ENCODE measurements around the gene SLC35F1.
"Not testable (repeated sequence)": the region's sequence is repeated elsewhere in the genome, so short reads cannot be mapped to it uniquely, and the experiment has no call there.

Gene SLC35F1

GRCh38 chr6:117955684-117956256, 48.7 kb downstream of the SLC35F1 start:
- CTCF ChIA-PET: no interaction called here
- no peak overlapping the region for H3K4me3 ChIP-seq (ENCODE audit: low read depth, low read length)
- POLR2A ChIA-PET: no interaction called here
- no peak for DNase-seq (ENCODE audit: low read depth, low spot score)
- TF ChIP-seq CTCF (IDR thresholded peaks at IDR 0.05; ENCODE audit: insufficient read depth, low read length, missing control alignments): no peak

DNA sequence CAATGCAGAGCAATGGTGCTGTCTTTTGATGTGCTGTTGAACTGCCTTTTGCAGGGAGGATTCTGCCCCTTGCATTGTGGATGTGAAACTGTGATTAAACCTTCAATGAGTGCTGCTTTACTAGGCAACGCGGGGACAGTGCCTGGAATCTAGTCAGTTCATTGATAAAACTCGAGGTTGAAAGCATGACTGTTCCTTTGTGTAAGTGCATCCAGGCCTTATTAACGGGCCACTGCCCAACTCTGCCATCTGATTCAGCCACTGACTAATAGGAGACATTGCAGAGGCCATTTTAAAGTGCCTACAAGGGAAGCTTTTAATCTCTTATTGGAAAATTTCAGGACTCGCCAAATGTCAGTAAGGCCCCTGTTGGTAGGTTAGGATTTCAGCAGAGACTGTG, 49.3 kb downstream of the SLC35F1 start:
- no peak for DNase-seq (ENCODE audit: low read depth, low spot score)
- H3K4me3 ChIP-seq (ENCODE audit: low read depth, low read length): no peak overlapping the region
- no peak for TF ChIP-seq CTCF (IDR thresholded peaks at IDR 0.05; ENCODE audit: insufficient read depth, low read length, missing control alignments)
- ChIA-PET CTCF (no interaction called here), POLR2A (no interaction called here)

DNA sequence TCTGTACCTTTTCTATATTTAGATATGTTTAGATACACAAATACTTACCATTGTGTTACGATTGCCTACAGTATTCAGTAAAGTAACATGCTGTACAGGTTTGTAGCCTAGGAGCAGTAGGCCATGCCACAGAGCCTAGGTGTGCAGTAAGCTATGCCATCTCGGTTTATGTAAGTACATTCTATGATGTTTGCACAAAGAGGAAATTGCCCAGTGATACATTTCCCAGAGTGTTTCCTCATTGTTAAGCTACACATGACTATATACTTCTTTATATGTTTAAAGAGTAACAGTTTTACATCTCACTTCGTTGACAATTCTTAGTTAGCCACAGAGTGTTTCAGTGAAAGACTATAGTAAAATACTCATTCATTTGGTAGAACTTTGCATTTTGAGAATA, 51.5 kb downstream of the SLC35F1 start:
- ChIA-PET CTCF (no interaction called here), POLR2A (no interaction called here)
- no peak overlapping the region for H3K4me3 ChIP-seq (ENCODE audit: low read depth, low read length)
- no peak for TF ChIP-seq CTCF (IDR thresholded peaks at IDR 0.05; ENCODE audit: insufficient read depth, low read length, missing control alignments)
- no peak for DNase-seq (ENCODE audit: low read depth, low spot score)

DNA sequence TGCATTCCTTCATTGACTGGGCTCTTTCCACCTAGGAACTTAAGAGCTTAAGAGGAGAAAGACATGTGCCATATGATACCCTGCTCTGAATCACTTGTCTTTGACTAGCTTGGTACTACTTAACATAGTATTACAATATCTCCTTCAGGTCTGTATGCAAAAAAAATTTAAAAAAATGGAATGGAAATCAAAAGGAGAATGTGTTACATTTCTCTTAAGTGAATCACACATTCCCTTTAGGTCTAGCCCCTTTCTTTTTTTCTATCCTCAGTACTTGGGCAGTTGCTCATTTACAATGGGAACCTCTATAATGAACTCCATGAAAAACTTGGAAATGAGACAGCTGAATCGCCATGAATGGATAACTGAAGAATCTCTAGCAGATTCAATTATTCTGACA, 53.8 kb downstream of the SLC35F1 start:
- TF ChIP-seq CTCF (IDR thresholded peaks at IDR 0.05; ENCODE audit: insufficient read depth, low read length, missing control alignments): no peak
- CTCF ChIA-PET: no interaction called here
- POLR2A ChIA-PET: no interaction called here

GRCh38 chr6:117961301-117961700, 54.2 kb downstream of the SLC35F1 start:
- no peak for TF ChIP-seq CTCF (IDR thresholded peaks at IDR 0.05; ENCODE audit: insufficient read depth, low read length, missing control alignments)
- ChIA-PET POLR2A (no interaction called here), CTCF (no interaction called here)
- DNase-seq (ENCODE audit: low read depth, low spot score): no peak
- no peak overlapping the region for H3K4me3 ChIP-seq (ENCODE audit: low read depth, low read length)

More for the DNA sequence above, 53.8 kb downstream of the SLC35F1 start:
- no peak for DNase-seq (ENCODE audit: low read depth, low spot score)
- H3K4me3 ChIP-seq (ENCODE audit: low read depth, low read length): no peak overlapping the region

DNA sequence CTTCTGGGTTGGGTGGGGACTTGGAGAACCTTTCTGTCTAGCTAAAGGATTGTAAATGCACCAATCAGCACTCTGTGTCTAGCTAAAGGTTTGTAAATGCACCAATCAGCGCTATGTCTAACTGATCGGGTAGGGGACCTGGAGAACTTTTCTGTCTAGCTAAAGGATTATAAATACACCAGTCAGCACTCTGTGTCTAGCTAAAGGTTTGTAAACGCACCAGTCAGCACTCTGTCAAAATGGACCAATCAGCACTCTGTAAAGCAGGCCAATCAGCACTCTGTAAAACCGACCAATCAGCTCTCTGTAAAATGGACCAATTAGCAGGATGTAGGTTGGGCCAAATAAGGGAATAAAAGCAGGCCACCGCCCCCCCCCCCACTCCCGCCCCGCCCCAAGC, 58.7 kb downstream of the SLC35F1 start:
- H3K4me3 ChIP-seq (ENCODE audit: low read depth, low read length); DNase-seq (ENCODE audit: low read depth, low spot score); POLR2A ChIA-PET: not testable (repeated sequence)
- CTCF ChIA-PET: interaction anchor here (0.9 kb wide), 1 partner anchor 10 kb away, joined by 4 read pairs; no protein-coding TSS in a partner anchor

DNA sequence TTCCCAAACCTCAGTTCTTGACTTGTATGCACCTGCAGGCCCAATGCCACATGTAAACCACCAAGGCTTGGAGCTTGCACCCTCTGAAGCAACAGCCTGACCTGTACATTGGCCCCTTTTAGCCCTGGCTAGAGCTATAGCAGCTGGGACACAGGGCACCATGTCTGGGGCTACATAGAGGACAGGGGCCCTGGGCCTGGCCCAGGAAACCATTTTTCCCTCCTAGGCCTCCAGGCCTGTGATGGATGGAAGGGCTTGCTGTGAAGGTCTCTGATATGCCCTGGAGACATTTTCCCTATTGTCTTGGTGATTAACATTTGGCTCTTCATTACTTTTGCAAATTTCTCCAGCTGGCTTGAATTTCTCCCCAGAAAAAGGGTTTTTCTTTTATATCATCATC, 64.6 kb downstream of the SLC35F1 start:
- POLR2A ChIA-PET: no interaction called here
- no peak for TF ChIP-seq CTCF (IDR thresholded peaks at IDR 0.05; ENCODE audit: insufficient read depth, low read length, missing control alignments)
- no peak for DNase-seq (ENCODE audit: low read depth, low spot score)
- H3K4me3 ChIP-seq (ENCODE audit: low read depth, low read length): no peak overlapping the region
- CTCF ChIA-PET: no interaction called here
